AG10803 (cell line): ENCODE measurements around the gene C17orf114.
A peak's percentile ranks its signal among the peaks of the same experiment; 100 is the strongest.
"Not testable (repeated sequence)": the region's sequence is repeated elsewhere in the genome, so short reads cannot be mapped to it uniquely, and the experiment has no call there.

Source experiments
- DNase-seq: peaks from one replicate; pipeline ENCODE4 v3.0.0; 2010; ENCODE audit warnings: low read depth
- H3K4me3 ChIP-seq: 2 replicates; pipeline ENCODE4 v1.5.1; 2011; ENCODE audit warnings: mild to moderate bottlenecking, low read length, control low read depth
- CTCF ChIP-seq: conservative IDR thresholded peaks from 2 replicates; pipeline ENCODE4 v1.5.1; 2011; ENCODE audit warnings: mild to moderate bottlenecking, low read length, control low read depth, inconsistent platforms

Gene C17orf114

GRCh38 chr17:4837471-4838308 lies 35.6 kb upstream of the C17orf114 start:
- TF ChIP-seq CTCF: no peak
- no peak for DNase-seq
- no peak overlapping the region for H3K4me3 ChIP-seq

GRCh38 chr17:4836221-4836620 lies 34.1 kb upstream of the C17orf114 start:
- no peak overlapping the region for H3K4me3 ChIP-seq
- no peak for DNase-seq
- TF ChIP-seq CTCF: no peak

- no peak for DNase-seq
- no peak for TF ChIP-seq CTCF
- peak overlapping the region; percentile 86 for H3K4me3 ChIP-seq
These were observed 32.5 kb upstream of the C17orf114 start for GRCh38 chr17:4834681-4835020.

- TF ChIP-seq CTCF: no peak
- peak overlapping the region; percentile 86 for H3K4me3 ChIP-seq
- peak; percentile 61 for DNase-seq
These were observed 32.0 kb upstream of the C17orf114 start for GRCh38 chr17:4833941-4834680.

- TF ChIP-seq CTCF: no peak
- peak; percentile 89 for DNase-seq
- H3K4me3 ChIP-seq: peak within 1 kb of the TSS; percentile 86
These were observed 31.2 kb upstream of the C17orf114 start, which contains the start of gene MINK1 for GRCh38 chr17:4833178-4833940. Gene MINK1, plus strand, starts transcription at chr17:4833340. Its CDS starts 244 bp downstream, at chr17:4833584.

- peak overlapping the region; percentile 68 for H3K4me3 ChIP-seq
- not testable (repeated sequence) for DNase-seq
These were observed 30.7 kb upstream of the C17orf114 start for GRCh38 chr17:4832829-4833177.

GRCh38 chr17:4827399-4827798 lies 25.3 kb upstream of the C17orf114 start:
- H3K4me3 ChIP-seq: no peak overlapping the region
- no peak for DNase-seq
- no peak for TF ChIP-seq CTCF
